HG03558 (cell line): ENCODE measurements around the gene IL12RB2.
"Not testable (repeated sequence)": the region's sequence is repeated elsewhere in the genome, so short reads cannot be mapped to it uniquely, and the experiment has no call there.

Source experiments
- ATAC-seq: cut with Tn5 transposase; IDR thresholded peaks from one replicate; pipeline ENCODE4 v1.9.1; 2021; ENCODE audit warnings: moderate number of reproducible peaks; ENCODE audit not compliant: unreplicated experiment; ENCODE audit errors: extremely low read depth

IL12RB2 gene

DNA sequence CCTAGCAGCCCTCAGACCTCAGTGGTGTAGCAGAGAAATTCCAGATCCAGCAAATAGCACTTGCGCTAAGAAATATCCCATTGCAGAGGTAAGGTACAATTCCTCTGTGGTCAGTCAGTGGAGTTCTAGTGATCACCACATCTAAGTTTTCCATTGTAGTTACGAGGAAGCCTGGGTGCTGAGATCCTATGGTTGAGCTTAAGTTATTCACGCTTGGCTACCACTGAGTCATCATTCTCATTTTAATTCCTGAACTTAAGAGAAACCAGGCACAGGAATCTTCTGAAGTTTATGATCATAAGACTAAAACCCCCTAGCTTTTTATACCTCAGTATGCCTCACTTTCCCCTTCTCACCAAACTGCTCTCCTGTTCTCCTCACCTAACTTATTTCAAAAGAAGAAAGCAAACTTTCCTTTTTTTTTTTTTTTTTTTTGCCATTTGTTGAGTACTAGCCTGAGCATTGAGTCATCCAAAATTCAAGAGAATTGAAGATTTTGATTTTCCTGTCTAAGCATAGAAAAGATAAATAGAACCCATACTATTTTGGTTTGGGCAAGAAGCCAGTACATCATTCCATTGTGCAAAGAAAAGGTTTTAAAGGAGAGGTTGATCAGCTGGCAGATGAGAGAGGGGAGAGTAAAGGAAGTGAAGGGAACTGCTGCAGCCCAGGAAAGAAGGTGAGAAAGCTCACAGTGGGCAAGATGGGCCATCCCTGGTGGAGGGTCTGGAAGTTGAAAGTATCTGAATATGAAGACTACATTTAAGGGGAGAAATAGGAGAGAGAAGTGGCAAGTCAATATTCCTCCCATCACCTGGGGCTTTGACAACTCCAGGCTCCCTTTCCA lies 82.6 kb downstream of the IL12RB2 start:
- ATAC-seq, result no peak

GRCh38 chr1:67393240-67393639 lies 85.6 kb downstream of the IL12RB2 start:
- no peak for ATAC-seq

GRCh38 chr1:67393737-67394136 lies 86.1 kb downstream of the IL12RB2 start:
- ATAC-seq, result no peak

DNA sequence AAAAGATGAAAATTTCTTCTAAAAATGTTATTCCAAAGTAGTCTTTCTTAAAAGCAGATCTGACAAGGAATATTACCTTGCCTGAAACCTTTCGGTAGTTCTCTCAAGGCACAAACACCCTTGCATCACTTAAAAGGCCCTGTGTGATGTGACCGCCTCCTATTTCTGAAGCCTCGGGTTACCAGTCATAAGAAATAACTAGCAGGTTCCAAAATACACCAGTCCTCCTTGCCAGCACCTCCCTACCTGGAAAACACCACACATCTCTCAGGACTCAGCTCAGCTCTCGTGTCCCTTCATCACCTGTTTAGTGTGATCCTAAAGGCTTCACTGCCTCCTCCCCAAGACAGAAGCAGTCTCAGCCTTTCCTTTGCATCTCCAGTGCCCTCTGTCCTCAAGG lies 86.9 kb downstream of the IL12RB2 start:
- no peak for ATAC-seq

DNA sequence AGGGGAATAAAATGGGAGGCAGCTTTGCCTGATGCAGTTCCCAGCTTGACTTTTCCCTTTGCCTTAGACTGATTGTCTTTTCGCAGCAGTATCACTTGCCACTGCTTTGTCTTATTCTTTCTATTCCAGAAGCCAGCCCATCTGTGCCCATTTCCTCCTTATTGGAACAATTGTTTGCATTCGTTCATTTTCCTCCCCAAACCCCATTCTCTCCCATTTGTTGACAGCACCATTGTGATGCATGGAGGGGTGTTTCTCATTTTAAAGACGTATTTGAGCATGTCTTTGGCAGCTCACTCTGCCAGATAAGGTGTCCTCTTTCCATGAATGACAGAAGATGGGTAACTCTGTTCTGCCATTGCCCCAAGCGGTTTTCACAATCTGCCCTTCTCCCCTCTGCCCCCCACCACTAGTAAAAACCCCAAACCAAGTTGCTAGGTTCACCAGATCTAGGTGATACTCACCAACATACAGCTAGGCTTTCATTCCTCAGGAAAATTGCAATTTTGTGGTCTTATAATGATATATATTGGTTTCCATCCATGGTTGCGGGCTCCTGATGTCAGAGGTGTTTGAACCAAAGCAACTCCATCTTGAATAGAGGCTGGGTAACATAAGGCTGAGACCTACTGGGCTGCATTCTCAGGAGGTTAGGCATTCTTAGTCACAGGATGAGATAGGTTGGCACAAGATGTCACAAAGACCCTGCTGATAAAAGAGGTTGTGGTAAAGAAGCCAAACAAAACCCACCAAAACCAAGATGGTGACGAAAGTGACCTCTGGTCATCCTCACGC lies 91.7 kb downstream of the IL12RB2 start:
- ATAC-seq, result no peak

- ATAC-seq, result not testable (repeated sequence)
Observed at GRCh38 chr1:67400029-67400786, 92.5 kb downstream of the IL12RB2 start.

GRCh38 chr1:67401443-67401842 lies 93.8 kb downstream of the IL12RB2 start:
- ATAC-seq, result no peak

DNA sequence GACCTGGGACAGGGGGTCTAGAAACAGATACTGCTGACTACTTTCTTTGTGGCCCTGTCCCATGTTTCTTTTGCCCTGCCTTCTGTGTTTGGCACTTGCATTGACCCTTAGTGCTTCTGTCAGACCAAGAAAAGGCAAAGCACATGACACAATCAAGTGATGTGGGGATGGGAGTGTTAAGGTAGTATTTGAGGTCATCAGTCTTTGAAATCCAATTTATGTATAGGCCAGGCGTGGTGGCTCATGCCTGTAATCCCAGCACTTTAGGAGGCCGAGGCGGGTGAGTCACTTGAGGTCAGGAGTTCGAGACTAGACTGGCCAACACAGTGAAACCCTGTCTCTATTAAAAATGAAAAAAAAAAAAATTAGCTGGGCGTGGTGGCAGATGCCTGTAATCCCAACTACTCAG lies 96.5 kb downstream of the IL12RB2 start:
- no peak for ATAC-seq

DNA sequence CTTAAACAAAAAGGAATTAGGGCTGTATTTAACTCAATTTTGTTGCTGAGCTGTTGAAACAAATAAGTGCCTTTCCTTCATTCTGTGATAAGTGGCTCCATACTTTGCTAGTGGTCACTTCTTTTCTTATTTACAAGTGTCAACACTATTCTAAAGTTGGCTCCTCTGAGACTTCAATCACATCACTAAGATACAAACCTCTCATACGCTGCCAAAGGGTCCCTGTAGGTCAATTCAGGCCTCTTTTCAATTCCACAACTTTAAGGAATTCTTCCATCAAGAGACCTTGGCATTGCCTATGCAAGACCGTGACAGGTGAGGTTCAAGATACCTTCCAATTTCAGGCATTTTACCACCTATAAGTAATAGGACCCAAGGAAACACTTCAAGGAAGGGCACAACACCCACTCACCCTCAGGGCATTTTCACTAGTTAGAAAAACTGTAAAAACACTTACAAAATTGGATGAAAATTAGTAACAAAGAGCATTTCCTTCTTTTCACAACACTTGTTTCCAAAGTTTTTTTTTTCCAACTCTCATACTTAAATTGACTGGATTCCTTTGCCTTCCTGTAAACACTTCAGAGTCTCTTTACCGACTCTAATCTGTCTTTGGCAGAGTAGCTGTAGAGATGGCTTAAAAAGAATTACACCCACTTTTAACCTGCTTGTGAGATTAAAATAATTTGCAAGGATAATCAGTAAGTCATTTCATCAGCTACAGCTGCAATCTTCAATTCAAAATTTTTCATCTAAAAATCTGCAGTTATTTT lies 98.0 kb downstream of the IL12RB2 start:
- no peak for ATAC-seq

- ATAC-seq, result no peak
Observed at GRCh38 chr1:67407498-67407897, 99.8 kb downstream of the IL12RB2 start.

- no peak for ATAC-seq
Observed at GRCh38 chr1:67408148-67408547, 100.5 kb downstream of the IL12RB2 start.

DNA sequence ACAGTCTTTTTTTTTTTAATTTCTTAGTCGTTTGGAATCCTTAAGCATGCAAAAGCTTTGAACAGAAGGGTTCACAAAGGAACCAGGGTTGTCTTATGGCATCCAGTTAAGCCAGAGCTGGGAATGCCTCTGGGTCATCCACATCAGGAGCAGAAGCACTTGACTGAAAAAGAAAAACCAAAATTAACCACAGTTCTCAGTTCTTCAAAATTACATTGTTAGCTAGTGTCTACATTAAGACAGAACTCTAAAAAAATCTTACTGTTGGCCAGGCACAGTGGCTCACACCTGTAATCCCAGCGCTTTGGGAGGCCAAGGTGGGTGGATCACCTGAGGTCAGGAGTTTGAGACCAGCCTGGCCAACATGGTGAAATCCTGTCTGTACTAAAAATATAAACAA lies 105.4 kb downstream of the IL12RB2 start:
- not testable (repeated sequence) for ATAC-seq

GRCh38 chr1:67414574-67414973 lies 106.9 kb downstream of the IL12RB2 start:
- no peak for ATAC-seq

- no peak for ATAC-seq
Observed at GRCh38 chr1:67415041-67415440, 107.4 kb downstream of the IL12RB2 start.

DNA sequence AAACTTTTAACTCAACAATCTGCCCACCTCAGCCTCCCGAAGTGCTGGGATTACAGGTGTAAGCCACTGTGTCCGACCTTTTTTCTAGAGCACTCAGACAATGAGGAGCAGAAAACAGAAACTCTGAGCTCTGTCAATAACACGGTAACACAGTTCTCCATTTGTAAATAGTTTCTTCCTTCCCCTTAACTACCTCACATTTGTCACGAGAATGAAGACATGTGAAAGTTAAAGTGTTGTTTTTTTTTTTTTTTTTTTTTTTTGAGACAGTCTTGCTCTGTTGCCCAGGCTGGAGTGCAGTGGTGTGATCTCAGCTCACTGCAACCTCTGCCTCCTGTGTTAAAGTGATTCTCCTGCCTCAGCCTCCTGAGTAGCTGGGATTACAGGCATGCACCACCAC lies 110.1 kb downstream of the IL12RB2 start:
- not testable (repeated sequence) for ATAC-seq

DNA sequence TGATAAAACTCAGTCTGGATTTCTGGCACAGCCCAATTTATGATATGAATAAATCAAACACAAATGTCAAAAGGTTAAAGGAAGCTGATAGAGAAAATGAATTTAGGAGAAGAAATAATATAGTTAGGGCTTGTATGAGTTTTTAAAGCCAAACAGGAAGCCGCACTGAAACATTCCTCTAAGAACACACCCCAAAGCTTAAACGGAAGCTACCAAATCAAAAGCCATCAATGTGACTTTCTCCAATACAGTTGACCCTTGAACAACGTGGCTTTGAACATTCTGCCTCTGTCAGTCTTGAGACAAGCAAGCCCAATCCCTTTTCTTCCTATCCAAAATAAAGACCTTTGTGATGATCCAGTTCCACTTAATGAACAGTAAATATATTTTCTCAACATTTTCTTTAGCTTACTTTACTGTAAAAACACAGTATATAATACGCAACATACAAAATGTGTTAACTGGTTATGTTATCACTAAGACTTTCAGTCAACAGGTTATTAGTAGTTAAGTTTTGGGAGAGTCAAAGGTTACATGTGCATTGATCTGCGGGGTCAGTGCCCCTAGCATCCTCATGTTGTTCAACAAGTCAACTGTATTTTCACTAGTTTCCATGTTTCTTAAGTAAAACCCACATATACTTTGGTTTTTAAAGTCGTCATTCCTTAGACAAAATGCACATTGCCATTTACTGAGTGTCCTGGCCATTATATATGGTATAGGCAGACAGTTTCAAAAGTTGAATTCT lies 111.3 kb downstream of the IL12RB2 start:
- ATAC-seq, result no peak

GRCh38 chr1:67420835-67421492 lies 113.3 kb downstream of the IL12RB2 start:
- ATAC-seq, result no peak

- ATAC-seq, result no peak
Observed at GRCh38 chr1:67427465-67427864, 119.8 kb downstream of the IL12RB2 start.

DNA sequence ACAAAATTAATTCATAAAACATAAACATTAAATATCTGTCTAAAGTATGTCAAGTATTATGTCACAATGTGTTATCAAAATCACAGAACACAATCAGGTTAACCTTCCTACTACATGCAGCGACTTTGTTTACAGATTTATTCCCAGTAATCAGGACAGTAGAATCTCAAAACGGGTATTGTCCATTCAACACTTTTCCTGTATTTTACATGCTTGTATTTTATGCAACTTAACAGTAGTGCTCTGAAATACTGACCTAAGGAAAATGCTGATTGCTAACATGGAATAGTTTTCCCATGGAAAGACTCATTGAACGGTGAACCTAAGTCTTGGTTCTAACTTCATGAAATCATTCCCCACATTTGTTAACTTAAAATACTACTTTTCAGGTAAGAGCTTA lies 120.3 kb downstream of the IL12RB2 start:
- no peak for ATAC-seq
